GM12801 (cell line): ENCODE results near the gene TMEM134.

Experiments used
- CTCF ChIP-seq: IDR thresholded peaks from one replicate; pipeline ENCODE4 v1.5.1; 2011; ENCODE audit warnings: control low read depth; ENCODE audit not compliant: insufficient read length; ENCODE audit errors: extremely low read depth

TMEM134 gene

GRCh38 chr11:67429722-67430121 lies 39.3 kb downstream of the TMEM134 start:
- no peak for TF ChIP-seq CTCF

DNA sequence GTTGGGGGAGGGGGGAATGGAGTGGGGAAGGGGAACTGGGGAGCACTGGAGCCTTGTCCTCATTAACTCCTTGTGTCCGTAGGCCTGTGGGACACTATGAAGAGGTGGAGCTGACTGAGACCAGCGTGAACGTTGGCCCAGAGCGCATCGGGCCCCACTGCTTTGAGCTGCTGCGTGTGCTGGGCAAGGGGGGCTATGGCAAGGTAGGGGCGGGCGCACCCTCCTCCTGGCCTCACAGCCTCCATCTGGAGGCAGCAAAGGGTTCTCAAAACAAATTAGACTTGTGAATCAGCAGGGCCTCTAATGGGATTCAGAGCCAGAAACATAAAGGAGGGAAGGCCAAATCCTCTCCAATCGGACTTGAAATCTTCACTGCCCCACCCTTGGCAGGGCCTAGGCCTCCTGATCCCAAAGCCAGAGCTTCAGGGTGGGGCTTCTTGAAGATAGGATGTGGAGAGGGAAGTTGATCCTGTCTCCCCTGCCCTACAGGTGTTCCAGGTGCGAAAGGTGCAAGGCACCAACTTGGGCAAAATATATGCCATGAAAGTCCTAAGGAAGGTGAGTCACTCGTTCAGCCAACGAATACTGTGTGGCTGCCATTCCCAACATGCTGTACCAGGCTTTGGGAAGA lies 39.9 kb downstream of the TMEM134 start:
- no peak for TF ChIP-seq CTCF

GRCh38 chr11:67428052-67429001 lies 40.7 kb downstream of the TMEM134 start, which contains the start of gene RPS6KB2:
Gene RPS6KB2 (plus strand): TSS chr11:67428494. CDS start chr11:67428546, 52 bp downstream.
- TF ChIP-seq CTCF: no peak

GRCh38 chr11:67423891-67424613 lies 45.0 kb downstream of the TMEM134 start:
- TF ChIP-seq CTCF: no peak

DNA sequence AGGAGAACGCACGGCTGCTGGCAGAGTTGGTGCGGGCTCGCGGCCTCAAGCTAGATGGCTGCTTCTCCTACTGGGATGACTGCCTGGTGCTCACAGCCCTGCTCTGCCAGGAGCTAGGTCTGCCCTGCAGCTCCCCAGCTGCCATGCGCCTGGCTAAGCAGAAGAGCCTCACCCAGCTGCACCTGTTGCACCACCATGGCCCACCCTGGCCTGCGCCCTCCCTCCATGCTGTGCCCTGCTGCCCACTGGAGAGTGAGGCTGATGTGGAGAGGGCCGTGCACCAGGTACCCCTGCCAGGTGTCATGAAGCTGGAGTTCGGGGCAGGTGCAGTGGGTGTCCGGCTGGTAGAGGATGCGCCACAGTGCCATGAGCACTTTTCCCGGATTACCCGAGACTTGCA lies 45.6 kb downstream of the TMEM134 start:
- TF ChIP-seq CTCF: no peak

DNA sequence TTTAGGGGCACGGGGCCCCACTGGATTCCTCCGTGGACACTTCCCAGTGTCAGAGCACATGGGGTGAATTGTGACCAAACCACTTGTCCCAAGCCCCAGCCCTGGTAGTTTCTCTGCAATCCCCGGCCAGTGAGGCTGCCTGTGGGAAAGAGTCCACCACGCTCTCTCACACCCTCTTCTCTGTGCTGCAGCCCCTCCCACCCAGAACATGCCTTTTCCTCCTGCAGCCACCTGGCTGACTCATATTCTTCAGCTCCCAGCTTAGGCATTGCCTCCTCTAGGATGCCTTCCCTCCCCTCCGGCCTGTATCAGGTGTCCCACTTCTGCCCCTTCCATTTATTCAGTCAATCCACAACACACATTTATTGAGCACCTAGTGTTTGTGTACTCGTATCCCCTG lies 46.2 kb downstream of the TMEM134 start:
- TF ChIP-seq CTCF: no peak

GRCh38 chr11:67421430-67422031 lies 47.5 kb downstream of the TMEM134 start:
- no peak for TF ChIP-seq CTCF
